ENCODE data around the gene TMC1. TPM values are rescaled to one million over a fixed set of nuclear protein-coding genes. Genes with fewer than 3 reads are reported as not detected.
A peak's percentile ranks its signal among the peaks of the same experiment; 100 is the strongest.
"Not testable (repeated sequence)": the region's sequence is repeated elsewhere in the genome, so short reads cannot be mapped to it uniquely, and the experiment has no call there.

Gene TMC1
- 0.82 TPM for total RNA-seq

DNA sequence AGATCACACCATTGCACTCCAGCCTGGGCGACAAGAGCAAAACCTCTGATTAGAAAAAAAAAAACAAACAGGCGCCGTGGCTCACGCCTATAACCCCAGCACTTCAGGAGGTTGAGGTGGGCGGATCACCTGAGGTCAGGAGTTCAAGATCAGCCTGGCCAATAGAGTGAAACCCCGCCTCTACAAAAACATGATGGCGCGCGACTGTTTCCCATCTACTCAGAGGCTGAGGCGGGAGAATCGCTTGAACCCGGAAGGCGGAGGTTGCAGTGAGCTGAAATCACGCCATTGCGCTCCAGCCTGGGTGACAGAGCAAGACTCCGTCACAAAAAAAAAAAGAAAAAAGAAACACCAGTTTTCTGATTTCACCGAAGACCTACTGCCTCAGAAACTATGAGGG, at the start of gene TMC1:
Gene TMC1 (plus strand): TSS at position 193 of the 400 bp plus-strand sequence. CDS start 127,041 bp downstream, outside the sequence.
- not testable (repeated sequence) for DNase-seq (ENCODE audit: low spot score in 2 of 2); FAIRE-seq

DNA sequence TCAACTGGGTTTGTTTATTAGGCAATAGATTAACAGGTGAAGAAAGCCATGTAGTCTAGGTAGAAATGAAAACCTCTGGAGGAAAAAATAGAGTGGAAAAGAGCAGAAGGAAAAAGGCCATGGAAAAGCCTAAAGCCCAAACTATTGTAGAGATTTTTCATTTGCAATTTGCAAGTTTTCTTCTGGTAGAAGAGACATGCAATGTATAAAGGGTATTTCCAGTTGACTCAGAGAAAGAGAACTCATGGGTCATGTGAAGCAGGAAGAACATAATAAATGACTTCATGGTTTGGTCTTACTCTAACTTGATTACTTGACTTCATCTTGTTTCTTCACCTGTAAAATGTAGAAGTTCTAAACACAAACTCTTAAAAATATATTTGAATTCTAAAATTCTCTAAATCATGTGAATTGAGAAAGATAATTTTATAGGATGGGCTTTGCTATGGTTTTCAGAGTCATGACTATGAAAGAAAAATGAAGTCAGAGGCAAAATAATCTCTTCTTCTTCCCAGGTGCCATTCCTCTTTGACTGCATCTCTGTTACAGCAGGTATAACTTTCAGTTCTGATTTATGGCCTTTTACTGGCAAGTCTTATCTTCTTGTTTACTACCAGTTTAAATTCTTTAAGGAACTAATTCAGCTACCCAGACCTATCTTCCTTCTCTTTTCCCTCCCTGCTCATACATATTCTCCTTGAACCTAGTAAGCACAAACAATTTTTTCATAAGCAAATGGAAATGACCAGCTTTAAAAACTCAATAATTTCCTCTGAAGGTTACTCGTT, 47.7 kb upstream of the TMC1 start:
- FAIRE-seq: no peak
- no peak for DNase-seq (ENCODE audit: low spot score in 2 of 2)

DNA sequence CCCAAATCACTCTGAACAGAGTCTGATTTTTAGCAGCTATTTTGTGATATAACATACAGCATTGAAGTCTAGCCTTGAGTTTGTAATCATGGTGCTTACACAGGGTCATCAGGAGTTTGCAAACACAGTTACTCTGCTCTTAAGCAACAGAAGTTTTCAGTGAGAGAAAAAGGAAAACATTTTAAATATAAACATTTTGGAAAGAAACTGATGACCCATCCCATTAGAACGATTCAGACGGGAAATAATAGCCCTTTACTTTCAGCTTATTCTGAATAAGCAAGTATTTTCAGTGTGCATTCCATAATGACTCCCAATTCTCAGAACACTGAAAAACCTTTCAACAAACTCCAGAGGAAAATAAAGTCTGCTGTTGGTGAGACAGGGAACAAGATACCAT, 46.7 kb upstream of the TMC1 start:
- no peak for FAIRE-seq
- no peak for DNase-seq (ENCODE audit: low spot score in 2 of 2)

DNA sequence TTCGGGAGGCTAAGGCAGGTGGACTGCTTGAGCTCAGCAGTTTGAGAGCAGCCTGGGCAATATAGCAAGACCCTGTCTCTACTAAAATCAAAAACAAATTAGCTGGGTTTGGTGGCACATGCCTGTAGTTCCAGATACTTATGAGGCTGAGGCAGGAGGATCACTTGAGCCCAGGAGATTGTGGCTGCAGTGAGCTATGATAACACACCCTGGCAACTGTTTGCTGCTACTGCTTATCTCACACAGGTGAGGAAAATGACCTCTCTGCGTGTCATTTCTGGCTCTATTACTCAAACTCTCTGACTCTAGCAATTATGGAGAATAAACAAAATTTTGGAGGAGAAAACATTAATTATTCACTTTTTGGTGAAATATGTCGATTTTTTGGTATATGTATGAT, 45.3 kb upstream of the TMC1 start:
- no peak for FAIRE-seq
- DNase-seq (ENCODE audit: low spot score in 2 of 2): no peak

DNA sequence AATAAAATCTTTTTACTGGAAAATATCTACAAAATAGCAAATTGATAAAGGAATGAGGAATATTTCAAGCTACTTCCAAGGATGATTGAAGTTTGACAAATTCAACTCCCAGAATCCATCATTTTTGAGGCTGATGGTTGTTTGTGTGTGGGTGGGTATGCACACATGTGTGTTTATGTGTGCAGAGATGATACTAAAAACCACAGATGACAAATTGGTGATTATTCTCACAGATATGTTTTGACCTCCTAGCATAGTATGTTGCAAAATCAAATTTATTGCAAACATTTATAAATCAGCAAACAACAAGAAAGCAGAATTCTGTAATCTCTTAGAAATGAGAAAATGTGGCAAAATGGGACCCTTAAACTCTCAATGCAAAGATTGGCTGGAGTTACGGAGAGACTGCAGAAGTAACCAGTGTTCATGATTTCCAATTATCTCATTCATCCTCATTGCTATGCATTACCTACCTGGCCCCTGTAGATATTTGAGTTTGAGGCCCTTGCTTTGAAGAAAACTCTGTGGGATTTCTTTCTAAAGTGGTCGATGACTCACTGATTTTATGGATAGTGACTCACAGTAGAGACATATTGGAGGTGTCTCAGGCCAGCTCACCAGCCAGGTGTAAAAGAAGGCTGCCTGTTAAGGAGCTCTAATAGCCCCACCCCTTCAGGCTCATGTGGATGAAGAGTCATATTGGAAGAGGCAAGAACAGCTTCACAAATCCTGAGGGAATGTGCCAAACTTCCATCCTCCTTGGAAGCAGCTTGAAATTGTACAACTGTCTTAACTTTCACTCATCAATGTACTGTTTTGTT, 44.6 kb upstream of the TMC1 start:
- DNase-seq (ENCODE audit: low spot score in 2 of 2) (no peak), FAIRE-seq (no peak)

DNA sequence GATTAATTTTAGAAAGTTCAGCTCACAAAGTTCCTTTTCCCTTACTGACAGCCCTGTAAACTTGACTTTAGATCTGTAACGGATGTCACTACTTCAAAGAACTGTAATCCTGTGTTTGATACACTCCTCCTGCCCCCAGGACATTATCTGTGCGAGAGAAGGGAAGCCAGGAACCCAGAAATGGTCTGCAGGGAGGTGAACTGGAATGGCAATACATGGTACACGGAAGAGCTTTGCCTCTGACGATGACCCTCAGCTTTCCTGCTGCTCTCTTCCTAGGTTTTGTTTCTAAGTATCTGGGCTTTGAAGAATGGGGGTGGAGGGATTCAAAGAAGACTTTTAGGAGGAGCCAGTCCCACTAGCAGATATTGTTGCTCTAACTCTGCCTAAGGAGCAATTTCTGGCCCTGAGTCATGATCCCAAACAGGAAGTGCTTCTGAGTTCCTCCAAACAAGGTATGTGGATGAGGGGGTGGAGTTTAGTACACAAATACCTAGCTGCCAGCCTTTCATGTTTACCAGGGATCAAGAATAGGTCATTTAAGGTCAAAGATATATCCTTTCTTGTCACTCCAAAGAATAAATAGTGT, 43.4 kb upstream of the TMC1 start:
- FAIRE-seq (no peak), DNase-seq (ENCODE audit: low spot score in 2 of 2) (no peak)

DNA sequence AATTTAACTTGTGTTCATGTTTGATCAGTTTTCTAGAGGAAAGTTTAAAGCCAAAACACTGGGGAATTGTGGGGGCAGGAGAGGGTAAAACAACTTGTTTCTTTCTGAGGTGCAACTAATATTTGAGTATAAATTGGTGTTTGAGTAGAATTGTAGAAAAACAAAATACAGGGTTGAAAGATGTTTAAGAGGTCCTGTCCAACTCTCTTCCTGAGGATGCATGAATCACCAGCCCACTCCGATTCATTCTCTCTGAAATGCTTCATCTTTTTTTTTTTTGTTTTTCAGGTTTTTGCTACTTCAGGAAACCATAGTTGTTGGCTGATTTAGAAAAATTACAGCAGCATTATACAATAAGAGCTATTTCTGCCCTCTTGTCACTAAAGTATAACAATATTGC, 42.4 kb upstream of the TMC1 start:
- FAIRE-seq (no peak), DNase-seq (ENCODE audit: low spot score in 2 of 2) (no peak)

DNA sequence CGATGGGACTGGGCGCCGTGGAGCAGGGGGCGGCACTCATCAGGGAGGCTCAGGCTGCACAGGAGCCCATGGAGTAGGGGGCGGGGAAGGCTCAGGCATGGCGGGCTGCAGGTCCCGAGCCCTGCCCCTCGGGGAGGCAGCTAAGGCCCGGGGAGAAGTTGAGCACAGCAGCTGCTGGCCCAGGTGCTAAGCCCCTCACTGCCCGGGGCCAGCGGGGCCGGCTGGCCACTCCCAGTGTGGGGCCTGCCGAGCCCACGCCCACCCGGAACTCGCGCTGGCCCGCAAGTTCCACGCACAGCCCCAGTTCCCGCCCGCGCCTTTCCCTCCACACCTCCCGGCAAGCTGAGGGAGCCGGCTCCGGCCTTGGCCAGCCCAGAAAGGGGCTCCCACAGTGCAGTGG, 41.1 kb upstream of the TMC1 start:
- FAIRE-seq; DNase-seq (ENCODE audit: low spot score in 2 of 2): not testable (repeated sequence)

DNA sequence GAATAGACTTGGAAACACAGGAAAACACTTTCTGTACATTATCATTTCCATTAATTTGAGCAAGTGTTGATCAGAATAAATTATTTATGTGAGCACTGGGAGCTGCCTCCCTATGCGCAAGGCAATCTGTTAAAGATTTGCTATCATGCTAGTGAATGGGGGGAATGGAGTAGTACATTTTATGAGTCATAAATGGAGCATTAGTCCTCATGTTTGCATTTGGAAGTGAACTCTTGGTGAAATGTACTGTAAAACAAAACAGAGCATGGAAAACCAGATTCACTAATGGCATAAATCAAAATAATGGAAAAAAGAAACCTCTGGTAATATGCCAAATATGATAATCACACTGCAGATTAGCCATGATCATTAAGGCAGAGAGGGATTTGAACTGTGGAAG, 40.5 kb upstream of the TMC1 start:
- DNase-seq (ENCODE audit: low spot score in 2 of 2): no peak
- no peak for FAIRE-seq

DNA sequence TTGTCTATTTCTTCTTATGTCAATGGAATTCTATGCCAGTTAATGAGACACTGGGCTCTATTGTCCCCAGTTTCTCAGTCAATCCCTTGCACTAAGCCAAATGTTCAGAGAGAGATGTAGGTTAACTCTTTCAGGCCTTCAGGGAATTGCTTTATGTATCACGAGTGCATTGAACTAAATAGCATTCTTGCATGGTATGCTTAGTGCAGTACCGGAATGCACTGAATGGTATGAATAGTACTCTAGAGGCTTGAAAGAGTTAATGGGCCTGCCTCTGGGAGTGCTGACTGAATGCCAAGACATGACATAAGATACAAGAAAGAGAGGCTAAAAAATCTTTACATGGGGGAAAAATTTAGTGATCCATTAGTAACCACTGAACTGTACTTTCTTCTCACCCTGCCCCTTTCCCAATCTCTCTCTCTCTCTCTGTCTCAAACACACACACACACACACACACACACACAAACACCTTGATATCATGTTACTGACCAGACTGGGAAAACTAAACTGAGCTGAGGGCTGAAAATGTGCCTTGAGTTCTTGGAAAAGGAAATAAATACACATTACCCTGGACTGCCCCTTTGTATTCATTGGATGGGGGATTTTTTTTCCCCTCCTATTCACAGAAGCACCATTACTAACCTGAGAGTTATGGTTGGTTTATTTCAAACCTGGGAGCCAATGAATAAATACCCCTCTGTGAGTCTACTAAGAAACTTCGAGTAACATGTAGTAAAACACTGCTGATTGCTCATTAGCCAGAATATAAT, 35.4 kb upstream of the TMC1 start:
- DNase-seq (ENCODE audit: low spot score in 2 of 2) (peak in 1 of 2 donors; percentile 50), FAIRE-seq (no peak)

DNA sequence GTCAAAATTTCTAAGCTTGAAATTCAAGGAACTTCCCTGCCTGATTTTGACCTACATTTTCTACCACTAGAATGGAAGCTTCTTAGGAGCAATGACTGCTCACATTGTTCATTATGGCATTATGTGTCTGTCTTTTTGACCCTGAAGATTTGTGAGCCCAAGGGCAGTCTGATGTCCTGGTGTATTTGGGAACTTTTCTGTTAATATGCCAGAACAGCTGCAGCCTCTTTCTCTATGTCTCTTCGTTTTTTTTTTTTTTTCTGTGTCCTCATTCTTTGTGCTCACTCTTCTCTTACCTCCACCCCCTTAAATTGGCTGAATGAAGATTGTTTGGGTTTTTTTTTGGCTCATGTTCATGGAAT, 34.8 kb upstream of the TMC1 start:
- DNase-seq (ENCODE audit: low spot score in 2 of 2): no peak
- no peak for FAIRE-seq

DNA sequence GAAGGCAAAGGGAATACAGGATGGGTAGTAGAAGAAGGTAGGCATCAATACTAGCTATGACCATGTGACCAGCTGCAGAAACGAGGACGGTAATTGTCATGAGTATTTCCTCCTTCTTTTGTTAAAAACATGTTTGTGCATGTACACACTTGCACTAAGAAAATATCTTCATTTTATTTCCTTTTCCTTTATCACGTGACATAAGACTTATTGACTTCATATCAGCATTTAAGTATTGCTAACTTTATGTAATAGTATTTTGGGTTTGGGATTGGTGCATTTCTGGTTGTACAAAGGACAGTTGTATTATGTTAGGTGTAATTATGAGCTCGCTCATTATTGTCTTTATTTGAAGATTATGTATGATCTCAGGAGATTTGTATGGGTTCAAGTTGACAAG, 33.7 kb upstream of the TMC1 start:
- DNase-seq (ENCODE audit: low spot score in 2 of 2); FAIRE-seq: not testable (repeated sequence)

DNA sequence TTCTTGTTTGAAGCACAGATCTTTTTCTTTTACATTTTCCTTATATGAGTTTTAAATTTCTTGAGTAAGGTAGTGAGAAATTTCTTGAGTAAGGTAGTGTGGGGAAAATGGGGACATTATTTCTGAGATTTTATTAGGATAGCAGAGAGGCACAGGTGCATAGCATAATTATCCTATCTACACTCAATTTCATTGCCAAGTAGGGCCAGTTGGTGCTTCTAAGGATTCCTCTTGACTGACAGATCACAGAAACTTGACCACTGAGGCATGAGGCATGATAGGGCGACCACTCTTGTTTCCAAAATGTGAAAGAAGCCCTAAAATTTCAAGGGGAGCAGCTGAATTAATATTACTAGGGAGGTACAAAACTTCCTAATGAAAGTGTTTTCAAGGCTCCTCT, 31.4 kb upstream of the TMC1 start:
- no peak for FAIRE-seq

DNA sequence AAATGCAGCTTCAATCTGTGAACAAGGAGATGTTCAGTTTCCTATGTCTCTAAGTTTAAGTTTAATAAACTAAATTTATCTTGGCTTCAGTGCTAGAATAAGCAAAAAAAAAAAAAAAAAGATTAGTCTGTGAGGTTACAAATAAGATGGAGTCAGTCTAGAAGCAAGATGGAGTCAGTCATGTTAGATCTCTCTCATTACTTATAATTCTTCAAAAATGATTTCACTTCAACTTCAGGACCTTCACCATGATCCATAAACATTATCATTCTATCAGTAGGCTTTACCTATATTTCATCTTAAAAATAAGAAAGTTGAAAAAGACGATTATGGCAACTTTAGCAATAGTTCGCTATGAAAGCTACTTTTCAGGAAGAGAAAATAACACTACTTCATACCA, 30.2 kb upstream of the TMC1 start:
- DNase-seq (ENCODE audit: low spot score in 2 of 2): no peak
- FAIRE-seq: no peak

More for the DNA sequence above, 31.4 kb upstream of the TMC1 start:
- no peak for DNase-seq (ENCODE audit: low spot score in 2 of 2)

DNA sequence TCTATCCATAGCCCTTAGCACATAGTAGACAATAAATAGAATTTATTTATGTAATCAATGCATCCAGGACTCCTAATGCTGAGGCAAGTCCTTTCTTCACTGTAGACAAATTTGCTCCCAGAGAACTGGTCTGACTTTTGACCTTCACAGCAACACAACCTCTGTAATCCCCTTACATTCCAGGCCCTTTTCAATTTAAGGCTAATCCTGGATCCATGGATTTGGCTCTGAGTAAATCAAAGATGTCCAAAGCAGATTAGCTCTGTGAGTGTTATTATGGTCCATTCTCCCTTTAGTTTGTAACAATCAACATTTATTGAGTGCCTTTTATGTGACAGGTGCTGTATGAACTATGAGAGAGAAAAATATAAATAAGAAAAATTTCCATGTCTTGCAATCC, 27.4 kb upstream of the TMC1 start:
- DNase-seq (ENCODE audit: low spot score in 2 of 2): no peak

DNA sequence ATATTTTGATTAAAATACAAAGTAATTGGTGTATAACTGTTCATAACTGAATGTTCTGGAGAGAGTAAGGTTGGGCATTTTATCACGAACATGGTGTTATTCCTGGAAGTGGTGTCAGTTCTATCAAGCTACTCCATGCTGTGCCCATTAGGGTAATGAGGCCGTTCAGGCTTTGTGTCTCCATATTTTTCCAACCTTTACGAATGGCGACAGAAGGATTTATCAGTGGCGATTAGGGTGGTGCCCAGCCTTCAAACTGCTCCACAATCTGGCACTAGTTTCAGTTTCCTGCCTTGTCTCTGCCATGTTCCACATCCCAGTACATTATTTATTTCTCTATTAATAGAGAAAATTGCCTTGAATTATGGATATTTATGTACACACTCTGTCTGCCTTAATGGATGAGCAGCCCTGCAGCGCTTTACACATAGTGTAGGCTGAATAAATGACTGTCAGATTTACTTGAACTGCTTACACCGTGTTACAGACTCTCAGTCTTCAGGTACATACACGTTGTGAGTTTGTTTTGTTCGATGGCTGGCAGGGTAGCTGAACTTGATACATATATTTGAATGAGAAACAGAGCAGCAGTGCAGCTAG, 23.9 kb upstream of the TMC1 start:
- FAIRE-seq (no peak), DNase-seq (ENCODE audit: low spot score in 2 of 2) (no peak)

More for the DNA sequence above, 27.4 kb upstream of the TMC1 start:
- FAIRE-seq: no peak

DNA sequence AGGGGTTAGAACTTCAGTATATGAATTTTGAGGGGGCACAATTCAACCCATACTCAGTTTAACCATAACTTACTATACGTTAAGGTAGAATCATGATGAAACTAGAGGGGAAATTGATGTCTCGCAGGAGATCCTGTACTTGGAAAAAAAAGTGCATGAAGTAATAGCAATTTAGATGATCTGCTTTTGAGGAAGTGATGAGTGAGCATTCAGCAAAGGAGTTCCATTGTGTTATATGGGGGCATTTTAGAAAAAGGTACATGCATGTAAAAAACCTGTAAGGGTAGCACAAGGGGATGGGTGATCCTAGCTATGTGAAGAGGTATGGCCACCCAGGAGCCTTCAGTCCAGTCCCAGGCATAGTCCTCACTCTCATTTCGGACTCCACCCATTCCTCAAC, 14.8 kb upstream of the TMC1 start:
- FAIRE-seq: no peak

DNA sequence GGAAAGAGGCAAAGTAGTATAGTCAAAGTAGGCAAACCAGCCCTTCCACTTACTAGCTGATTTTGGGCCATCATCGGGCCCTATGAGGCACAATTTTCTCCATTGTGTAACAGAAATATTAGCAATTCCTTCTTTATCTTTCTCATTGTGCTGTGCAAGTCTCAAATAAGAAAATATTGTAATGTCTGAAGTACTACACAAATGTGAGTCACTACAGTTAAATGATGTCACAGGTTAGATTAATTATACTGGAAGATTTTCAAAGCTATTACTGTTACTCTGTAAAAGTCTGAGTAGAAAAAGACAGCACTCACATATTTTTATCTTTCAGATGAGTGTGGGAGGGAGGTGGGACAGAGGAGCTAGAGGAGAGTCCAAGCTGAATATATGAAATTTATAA, 12.4 kb upstream of the TMC1 start:
- FAIRE-seq: no peak
- DNase-seq (ENCODE audit: low spot score in 2 of 2): no peak

More for the DNA sequence above, 14.8 kb upstream of the TMC1 start:
- no peak for DNase-seq (ENCODE audit: low spot score in 2 of 2)

DNA sequence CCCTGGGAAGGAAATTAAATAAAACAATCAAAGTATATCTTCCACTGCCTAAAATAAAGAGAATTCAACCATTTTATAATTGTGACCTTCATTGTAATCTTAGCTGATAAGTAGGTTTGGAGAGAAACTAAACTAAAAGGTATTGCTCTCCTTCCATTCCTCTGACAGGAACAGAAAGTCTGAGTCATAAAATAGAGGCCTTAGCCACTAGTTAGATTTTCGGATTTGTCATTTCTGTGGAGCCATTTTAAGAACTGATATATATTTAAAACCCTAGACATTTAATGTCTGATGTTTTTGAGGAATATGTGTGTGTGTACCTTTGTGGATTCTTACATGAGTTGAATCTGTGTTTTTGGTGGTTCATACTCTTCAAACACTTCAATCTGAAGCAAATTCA, 11.8 kb upstream of the TMC1 start:
- no peak for FAIRE-seq
- no peak for DNase-seq (ENCODE audit: low spot score in 2 of 2)

DNA sequence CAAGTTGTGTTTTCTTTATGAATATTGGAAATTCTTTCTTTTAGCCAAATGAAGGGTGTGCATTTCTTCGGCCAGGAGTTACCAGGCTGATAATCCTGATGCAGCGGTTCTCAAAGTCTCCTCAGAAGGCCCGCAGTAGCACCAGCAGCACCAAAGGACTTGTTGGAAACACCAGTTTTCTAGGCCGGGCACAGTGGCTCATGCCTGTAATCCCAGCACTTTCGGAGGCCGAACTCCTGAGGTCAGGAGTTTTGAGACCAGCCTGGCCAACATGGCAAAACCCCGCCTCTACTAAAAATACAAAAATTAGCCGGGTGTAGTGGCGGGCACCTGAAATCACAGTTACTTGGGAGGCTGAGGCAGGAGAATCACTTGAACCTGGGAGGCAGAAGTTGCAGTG, 397 bp upstream of the TMC1 start:
- not testable (repeated sequence) for FAIRE-seq; DNase-seq (ENCODE audit: low spot score in 2 of 2)

Data from frontal cortex (tissue), 4 donors.